ENCODE results near the gene GPR137B. TPM values are rescaled to one million over a fixed set of nuclear protein-coding genes. Genes with fewer than 3 reads are reported as not detected.

The GPR137B gene
- total and polyA plus RNA-seq, 3 donors from 2014 or later = 8.4 to 18.3 (median 13.3) TPM

GRCh38 chr1:236110137-236110536, 32.2 kb upstream of the GPR137B start:
- no peaks in the 10 kb centered on the region for H3K27me3 ChIP-seq
- no peaks in the 10 kb centered on the region for H3K4me1 ChIP-seq
- no peak overlapping the region for H3K27ac ChIP-seq
- H3K36me3 ChIP-seq (ENCODE audit: low read depth, missing control alignments) = no peaks in the 10 kb centered on the region
- 79 to 87% methylated on average over 3 to 13 of the region's 13 CpGs for WGBS, 2 donors
- TF ChIP-seq CTCF (IDR thresholded peaks at IDR 0.05) (no peak), POLR2A (IDR thresholded peaks at IDR 0.05) (no peak)
- H3K4me3 ChIP-seq = no peak overlapping the region
- DNase-seq = no peak
- no peaks in the 10 kb centered on the region for H3K9me3 ChIP-seq
- intact Hi-C loops (cut with DNase I; ENCODE audit: low total_unique reads) = no loop called here

- Histone ChIP-seq H3K27me3 (no peaks in the 10 kb centered on the region), H3K27ac (no peak overlapping the region), H3K9me3 (no peaks in the 10 kb centered on the region), H3K36me3 (ENCODE audit: low read depth, missing control alignments) (no peaks in the 10 kb centered on the region), H3K4me3 (no peak overlapping the region), H3K4me1 (no peaks in the 10 kb centered on the region)
- TF ChIP-seq POLR2A (IDR thresholded peaks at IDR 0.05) (no peak), CTCF (IDR thresholded peaks at IDR 0.05) (no peak)
- 79 to 94% methylated on average over 2 to 17 of the region's 17 CpGs for WGBS, 2 donors
- intact Hi-C loops (cut with DNase I; ENCODE audit: low total_unique reads) = no loop called here
- no peak for DNase-seq
Measured at GRCh38 chr1:236111527-236112331, 30.6 kb upstream of the GPR137B start.

GRCh38 chr1:236112332-236112627, 30.1 kb upstream of the GPR137B start:
- Histone ChIP-seq H3K27me3 (no peaks in the 10 kb centered on the region), H3K4me1 (no peaks in the 10 kb centered on the region), H3K9me3 (no peaks in the 10 kb centered on the region), H3K4me3 (no peak overlapping the region), H3K36me3 (ENCODE audit: low read depth, missing control alignments) (no peaks in the 10 kb centered on the region), H3K27ac (no peak overlapping the region)
- intact Hi-C loops (cut with DNase I; ENCODE audit: low total_unique reads) = no loop called here
- DNase-seq = no peak
- 77 to 91% methylated on average over 5 to 6 of the region's 6 CpGs for WGBS, 2 donors
- no peak for TF ChIP-seq POLR2A (IDR thresholded peaks at IDR 0.05)

- Histone ChIP-seq H3K4me1 (no peaks in the 10 kb centered on the region), H3K9me3 (no peaks in the 10 kb centered on the region), H3K27me3 (no peaks in the 10 kb centered on the region), H3K4me3 (no peak overlapping the region), H3K27ac (no peak overlapping the region), H3K36me3 (ENCODE audit: low read depth, missing control alignments) (no peaks in the 10 kb centered on the region)
- whole genome bisulfite sequencing, 2 donors = 86 to 89% methylated on average over 15 of the region's 15 CpGs
- intact Hi-C loops (cut with DNase I; ENCODE audit: low total_unique reads) = no loop called here
- DNase-seq = no peak
- TF ChIP-seq CTCF (IDR thresholded peaks at IDR 0.05) = no peak
- no peak for TF ChIP-seq POLR2A (IDR thresholded peaks at IDR 0.05)
Measured at GRCh38 chr1:236113324-236114032, 28.9 kb upstream of the GPR137B start.

- no peaks in the 10 kb centered on the region for H3K9me3 ChIP-seq
- WGBS, 2 donors = 92 to 97% methylated on average over 5 of the region's 5 CpGs
- no peak overlapping the region for H3K4me3 ChIP-seq
- no peak for DNase-seq
- H3K27me3 ChIP-seq = no peaks in the 10 kb centered on the region
- H3K4me1 ChIP-seq = no peaks in the 10 kb centered on the region
- TF ChIP-seq POLR2A (IDR thresholded peaks at IDR 0.05) = no peak
- no peak for TF ChIP-seq CTCF (IDR thresholded peaks at IDR 0.05)
- no peak overlapping the region for H3K27ac ChIP-seq
- H3K36me3 ChIP-seq (ENCODE audit: low read depth, missing control alignments) = no peaks in the 10 kb centered on the region
- intact Hi-C loops (cut with DNase I; ENCODE audit: low total_unique reads) = no loop called here
Measured at GRCh38 chr1:236114076-236114747, 28.1 kb upstream of the GPR137B start.
